Measurements from ENCODE around the gene PNMA6F.

GRCh38 chrX:153370293-153371055 is 48.9 kb upstream of the PNMA6F start:
- TF ChIP-seq POLR2AphosphoS5 (IDR thresholded peaks at IDR 0.05) (no peak), CTCF (IDR thresholded peaks at IDR 0.05) (no peak), EP300 (IDR thresholded peaks at IDR 0.05) (no peak), POLR2A (IDR thresholded peaks at IDR 0.05) (no peak)
